ENCODE results near the gene WNK3. TPM values are rescaled to one million over a fixed set of nuclear protein-coding genes. Genes with fewer than 3 reads are reported as not detected.

WNK3 gene
- total and polyA plus RNA-seq, 9 of the 15 experiments (the other 6 are each of a cell fraction or from before 2014, with no cell fraction given): under 0.01 to 0.02 (median 0.01) TPM; not detected in 4

DNA sequence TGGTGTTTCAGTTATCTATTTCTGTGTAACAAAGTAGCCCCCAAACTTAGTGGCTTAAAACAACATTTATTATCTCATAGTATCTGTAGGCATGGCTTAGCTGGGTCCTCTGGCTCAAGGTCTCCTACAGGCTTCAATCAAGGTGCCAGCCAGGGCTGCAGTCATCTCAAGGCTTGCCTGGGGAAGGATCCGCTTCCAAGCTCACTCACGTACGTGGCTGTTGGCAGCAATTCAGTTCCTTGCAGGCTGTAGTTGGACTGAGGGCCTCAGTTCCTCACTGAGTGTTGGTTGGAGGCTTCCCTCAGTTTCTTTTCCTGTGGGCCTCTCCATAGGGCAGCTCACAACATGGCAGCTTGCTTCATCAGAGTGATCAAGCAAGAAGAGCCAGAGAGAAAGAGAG is 184.1 kb downstream of the WNK3 start:
- FAIRE-seq: no peak
- no TSS peak for BruUV-seq (replicated peaks)
- peaks cover 9% of the 10 kb centered on the region for H3K79me2 ChIP-seq (ENCODE audit: control insufficient read depth, insufficient read depth, low read length)
- ChIA-PET POLR2A (interaction anchor here (1.6 kb wide), 1 partner anchor 19 kb away, joined by 4 read pairs; no protein-coding TSS in a partner anchor), CTCF (ENCODE audit: low intra/inter-chr PET ratio) (no interaction called here)
- no peaks in the 10 kb centered on the region for H3K9me1 ChIP-seq (ENCODE audit: control insufficient read depth, insufficient read depth, low read length)
- H3K36me3 ChIP-seq (ENCODE audit: control insufficient read depth, insufficient read depth, low read length): peaks cover 7% of the 10 kb centered on the region; the same call in 1 of the 3 replicates
- no peak for DNase-seq (ENCODE audit: extremely low read depth in 1 of 4, low spot score in 3 of 4)
- H4K20me1 ChIP-seq (replicated peaks; ENCODE audit: control insufficient read depth, insufficient read depth, low read length): no peaks in the 10 kb centered on the region
- 47% methylated on average over 3 of the region's 3 CpGs for WGBS (ENCODE audit: insufficient coverage, low coverage, missing lambda C conversion rate)
- no peak overlapping the region for H3K4me2 ChIP-seq (ENCODE audit: insufficient read depth, low read length)
- H2AFZ ChIP-seq (ENCODE audit: low read depth, low read length): no peak overlapping the region
- no peaks in the 10 kb centered on the region for H3K4me1 ChIP-seq (replicated peaks in 1 of 2; ENCODE audit: control insufficient read depth in 2 of 2, insufficient read depth in 2 of 2, low read length in 2 of 2)
- no peaks in the 10 kb centered on the region for H3K27me3 ChIP-seq (ENCODE audit: control insufficient read depth in 2 of 2, insufficient read depth in 2 of 2, low read length in 2 of 2)
- H3K9ac ChIP-seq (ENCODE audit: insufficient read depth in 1 of 2, low read depth in 2 of 2, low read length in 2 of 2): no peak overlapping the region
- ATAC-seq: no peak
- H3K4me3 ChIP-seq: no peak overlapping the region
- in situ Hi-C loops (cut with MboI): no loop called here
- H3K9me3 ChIP-seq (replicated peaks; ENCODE audit: control insufficient read depth, insufficient read depth, low read depth, low read length): no peaks in the 10 kb centered on the region
- TF ChIP-seq, protein P1, sequence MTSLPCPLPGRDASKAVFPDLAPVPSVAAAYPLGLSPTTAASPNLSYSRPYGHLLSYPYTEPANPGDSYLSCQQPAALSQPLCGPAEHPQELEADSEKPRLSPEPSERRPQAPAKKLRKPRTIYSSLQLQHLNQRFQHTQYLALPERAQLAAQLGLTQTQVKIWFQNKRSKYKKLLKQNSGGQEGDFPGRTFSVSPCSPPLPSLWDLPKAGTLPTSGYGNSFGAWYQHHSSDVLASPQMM (CRISPR knock-in tag; IDR thresholded peaks at IDR 0.05): no peak
- intact Hi-C loops (cut with micrococcal nuclease): no loop called here
- H3K27ac ChIP-seq (ENCODE audit: extremely low read depth, low read depth, low read length): no peak overlapping the region

DNA sequence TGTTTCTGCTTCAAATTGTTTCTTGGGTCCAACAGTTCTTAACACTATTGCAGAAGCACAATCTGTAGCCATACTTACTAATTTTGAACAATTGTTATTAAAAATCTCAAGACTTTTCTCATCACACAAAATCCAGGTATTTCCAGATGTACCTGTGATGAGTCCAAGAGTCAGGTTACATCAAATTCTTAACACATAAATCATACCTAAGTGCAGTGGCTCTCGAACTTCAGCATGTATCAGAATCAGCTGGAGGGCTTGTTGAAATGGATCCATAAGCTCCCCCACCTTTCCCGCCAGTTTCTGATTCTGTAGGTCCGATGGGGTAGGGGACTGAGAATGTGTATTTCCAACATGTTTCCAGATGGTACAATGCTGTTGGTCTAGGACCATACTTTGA is 185.4 kb downstream of the WNK3 start:
- Histone ChIP-seq H3K4me2 (ENCODE audit: insufficient read depth, low read length) (no peak overlapping the region), H3K27me3 (ENCODE audit: control insufficient read depth in 2 of 2, insufficient read depth in 2 of 2, low read length in 2 of 2) (no peaks in the 10 kb centered on the region), H3K4me3 (no peak overlapping the region), H3K9ac (ENCODE audit: insufficient read depth in 1 of 2, low read depth in 2 of 2, low read length in 2 of 2) (no peak overlapping the region), H3K27ac (ENCODE audit: extremely low read depth, low read depth, low read length) (no peak overlapping the region), H2AFZ (ENCODE audit: low read depth, low read length) (no peak overlapping the region), H3K36me3 (ENCODE audit: control insufficient read depth, insufficient read depth, low read length) (peaks cover 7% of the 10 kb centered on the region; the same call in 1 of the 3 replicates), H3K79me2 (ENCODE audit: control insufficient read depth, insufficient read depth, low read length) (no peaks in the 10 kb centered on the region), H3K9me1 (ENCODE audit: control insufficient read depth, insufficient read depth, low read length) (no peaks in the 10 kb centered on the region), H3K9me3 (replicated peaks; ENCODE audit: control insufficient read depth, insufficient read depth, low read depth, low read length) (no peaks in the 10 kb centered on the region), H4K20me1 (replicated peaks; ENCODE audit: control insufficient read depth, insufficient read depth, low read length) (no peaks in the 10 kb centered on the region), H3K4me1 (replicated peaks in 1 of 2; ENCODE audit: control insufficient read depth in 2 of 2, insufficient read depth in 2 of 2, low read length in 2 of 2) (no peaks in the 10 kb centered on the region)
- no peak for ATAC-seq
- 45% methylated on average over 3 of the region's 3 CpGs for WGBS (ENCODE audit: insufficient coverage, low coverage, missing lambda C conversion rate)
- BruUV-seq (replicated peaks): no TSS peak
- in situ Hi-C loops (cut with MboI) (no loop called here), intact Hi-C loops (cut with micrococcal nuclease) (no loop called here)
- CTCF ChIA-PET (ENCODE audit: low intra/inter-chr PET ratio): no interaction called here
- DNase-seq (ENCODE audit: extremely low read depth in 1 of 4, low spot score in 3 of 4): no peak
- TF ChIP-seq, protein P2, sequence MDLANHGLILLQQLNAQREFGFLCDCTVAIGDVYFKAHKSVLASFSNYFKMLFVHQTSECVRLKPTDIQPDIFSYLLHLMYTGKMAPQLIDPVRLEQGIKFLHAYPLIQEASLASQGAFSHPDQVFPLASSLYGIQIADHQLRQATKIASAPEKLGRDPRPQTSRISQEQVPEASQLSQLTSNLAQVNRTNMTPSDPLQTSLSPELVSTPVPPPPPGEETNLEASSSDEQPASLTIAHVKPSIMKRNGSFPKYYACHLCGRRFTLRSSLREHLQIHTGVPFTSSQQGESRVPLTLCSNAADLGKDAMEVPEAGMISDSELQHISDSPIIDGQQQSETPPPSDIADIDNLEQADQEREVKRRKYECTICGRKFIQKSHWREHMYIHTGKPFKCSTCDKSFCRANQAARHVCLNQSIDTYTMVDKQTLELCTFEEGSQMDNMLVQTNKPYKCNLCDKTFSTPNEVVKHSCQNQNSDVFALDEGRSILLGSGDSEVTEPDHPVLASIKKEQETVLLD (IDR thresholded peaks at IDR 0.05): no peak
- TF ChIP-seq OTX1 (CRISPR knock-in tag; IDR thresholded peaks at IDR 0.05) (no peak), KLF10 (CRISPR knock-in tag; IDR thresholded peaks at IDR 0.05) (no peak), ZNF175 (CRISPR knock-in tag; IDR thresholded peaks at IDR 0.05; ENCODE audit: low read depth) (no peak), MAZ (CRISPR knock-in tag; conservative IDR thresholded peaks at IDR 0.05 in 1 of 2, IDR thresholded peaks at IDR 0.05 in 1 of 2) (no peak), FOXK2 (conservative IDR thresholded peaks at IDR 0.05 in 1 of 2, IDR thresholded peaks at IDR 0.05 in 1 of 2; ENCODE audit: low read depth in 2 of 2) (no peak), ZFP30 (CRISPR knock-in tag; IDR thresholded peaks at IDR 0.05; ENCODE audit: borderline replicate concordance) (no peak), PML (IDR thresholded peaks at IDR 0.05; ENCODE audit: low read length) (no peak), SMARCE1 (IDR thresholded peaks at IDR 0.05) (no peak), SAFB (IDR thresholded peaks at IDR 0.05; ENCODE audit: borderline replicate concordance, low read depth, low read length) (no peak), HDAC3 (IDR thresholded peaks at IDR 0.05; ENCODE audit: borderline replicate concordance, partially characterized antibody) (no peak), CHCHD3 (CRISPR knock-in tag; IDR thresholded peaks at IDR 0.05) (no peak), C11orf30 (IDR thresholded peaks at IDR 0.05; ENCODE audit: low read depth) (no peak)
- POLR2A ChIA-PET: no interaction called here
- FAIRE-seq: no peak
